Measurements from ENCODE around the gene EHBP1.

Gene EHBP1

GRCh38 chr2:62964050-62964449 lies 258.5 kb downstream of the EHBP1 start:
- DNase-seq (ENCODE audit: low read depth) = no peak

- no peak for DNase-seq (ENCODE audit: low read depth)
These were observed 259.2 kb downstream of the EHBP1 start for GRCh38 chr2:62964671-62965070.

GRCh38 chr2:62966991-62967390 lies 261.5 kb downstream of the EHBP1 start:
- DNase-seq (ENCODE audit: low read depth) = no peak

- DNase-seq (ENCODE audit: low read depth) = no peak
These were observed 262.7 kb downstream of the EHBP1 start for GRCh38 chr2:62968168-62968567.

- DNase-seq (ENCODE audit: low read depth) = no peak
These were observed 263.2 kb downstream of the EHBP1 start for GRCh38 chr2:62968668-62969067.

GRCh38 chr2:62971936-62972335 lies 266.4 kb downstream of the EHBP1 start:
- no peak for DNase-seq (ENCODE audit: low read depth)

GRCh38 chr2:62972601-62973000 lies 267.1 kb downstream of the EHBP1 start:
- DNase-seq (ENCODE audit: low read depth) = no peak

- no peak for DNase-seq (ENCODE audit: low read depth)
These were observed 269.5 kb downstream of the EHBP1 start for GRCh38 chr2:62974999-62975398.

GRCh38 chr2:62991605-62992004 lies 286.1 kb downstream of the EHBP1 start:
- DNase-seq (ENCODE audit: low read depth) = no peak

GRCh38 chr2:62992561-62992960 lies 287.0 kb downstream of the EHBP1 start:
- no peak for DNase-seq (ENCODE audit: low read depth)

- no peak for DNase-seq (ENCODE audit: low read depth)
These were observed 288.7 kb downstream of the EHBP1 start for GRCh38 chr2:62994206-62994605.

- no peak for DNase-seq (ENCODE audit: low read depth)
These were observed 291.1 kb downstream of the EHBP1 start for GRCh38 chr2:62996534-62997186.

- DNase-seq (ENCODE audit: low read depth) = no peak
These were observed 293.4 kb downstream of the EHBP1 start for GRCh38 chr2:62998949-62999348.

GRCh38 chr2:62999905-63000304 lies 294.4 kb downstream of the EHBP1 start:
- peak; percentile 58 for DNase-seq (ENCODE audit: low read depth)

GRCh38 chr2:63000801-63001200 lies 295.3 kb downstream of the EHBP1 start:
- DNase-seq (ENCODE audit: low read depth) = no peak

- DNase-seq (ENCODE audit: low read depth) = no peak
These were observed 296.1 kb downstream of the EHBP1 start for GRCh38 chr2:63001576-63001975.

- DNase-seq (ENCODE audit: low read depth) = no peak
These were observed 297.8 kb downstream of the EHBP1 start for GRCh38 chr2:63003351-63003750.

GRCh38 chr2:63007813-63008458 lies 302.4 kb downstream of the EHBP1 start:
- no peak for DNase-seq (ENCODE audit: low read depth)

- DNase-seq (ENCODE audit: low read depth) = no peak
These were observed 303.3 kb downstream of the EHBP1 start for GRCh38 chr2:63008838-63009237.

- DNase-seq (ENCODE audit: low read depth) = no peak
These were observed 304.0 kb downstream of the EHBP1 start for GRCh38 chr2:63009490-63009889.

GRCh38 chr2:63012541-63012940 lies 307.0 kb downstream of the EHBP1 start:
- DNase-seq (ENCODE audit: low read depth) = no peak

- DNase-seq (ENCODE audit: low read depth) = no peak
These were observed 307.9 kb downstream of the EHBP1 start for GRCh38 chr2:63013438-63013837.

- DNase-seq (ENCODE audit: low read depth) = no peak
These were observed 309.9 kb downstream of the EHBP1 start for GRCh38 chr2:63015389-63015788.

GRCh38 chr2:63018439-63018838 lies 312.9 kb downstream of the EHBP1 start:
- DNase-seq (ENCODE audit: low read depth) = no peak
